Measurements from ENCODE around the gene GNB1. TPM values are rescaled to one million over a fixed set of nuclear protein-coding genes. Genes with fewer than 3 reads are reported as not detected.
"Not testable (repeated sequence)": the region's sequence is repeated elsewhere in the genome, so short reads cannot be mapped to it uniquely, and the experiment has no call there.

Gene GNB1
- total RNA-seq, 1 experiment from 2014 or later: 400 TPM

DNA sequence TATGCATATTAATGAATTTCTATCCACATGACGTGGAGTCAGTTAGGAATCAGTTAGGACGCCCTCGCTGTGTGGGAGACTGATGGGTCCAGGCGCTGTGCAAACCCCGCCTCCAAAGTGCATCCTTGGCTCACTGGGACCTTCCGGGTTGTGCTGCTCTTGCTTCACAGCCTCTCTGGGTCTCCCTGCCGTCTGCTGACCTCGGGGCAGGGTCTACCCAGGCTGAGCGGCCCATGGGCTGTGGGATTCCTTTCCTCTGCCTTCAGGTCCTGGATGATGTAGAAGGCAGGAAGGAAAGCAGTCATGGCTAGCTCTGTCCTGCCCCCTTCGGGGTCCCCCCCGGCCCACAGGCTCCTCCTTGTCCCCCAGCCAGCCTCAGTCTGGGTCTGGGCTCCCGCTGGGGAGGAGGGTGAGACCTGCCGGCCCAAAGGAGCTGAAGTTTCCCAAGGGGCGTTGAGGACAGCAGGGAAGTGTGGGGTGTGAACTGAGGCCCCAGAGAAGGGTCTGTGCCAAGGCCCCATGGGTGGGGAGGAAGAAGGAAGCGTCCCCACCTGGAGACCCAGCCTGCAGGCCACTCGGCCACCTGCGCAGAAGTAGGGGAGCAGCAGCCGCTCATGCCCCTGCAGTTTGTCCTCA is 142.1 kb downstream of the GNB1 start:
- Histone ChIP-seq H2BK12ac (ENCODE audit: insufficient read length, low read depth, low read length) (no peak overlapping the region), H3K18ac (ENCODE audit: insufficient read length, low read depth, low read length) (no peak overlapping the region), H3K23me2 (ENCODE audit: insufficient read length, low read depth, low read length, poor library complexity, severe bottlenecking) (no peaks in the 10 kb centered on the region), H3K79me1 (ENCODE audit: insufficient read depth, low read depth, low read length, poor library complexity, severe bottlenecking) (no peaks in the 10 kb centered on the region), H4K5ac (ENCODE audit: insufficient read length, low read depth, low read length) (no peak overlapping the region), H3K14ac (ENCODE audit: insufficient read depth, low read length) (no peak overlapping the region), H3K56ac (ENCODE audit: insufficient read length, low read depth, low read length) (no peak overlapping the region), H3K27ac (ENCODE audit: insufficient read length, low read depth, low read length) (no peak overlapping the region), H4K8ac (replicated peaks; ENCODE audit: insufficient read length, low read depth, low read length) (no peak overlapping the region), H2AFZ (ENCODE audit: low read length) (no peak overlapping the region), H3K4ac (ENCODE audit: low read depth, low read length) (no peak overlapping the region), H4K91ac (ENCODE audit: insufficient read length, low read depth, low read length) (no peak overlapping the region), H3T11ph (ENCODE audit: low read length) (no peak overlapping the region), H2BK5ac (ENCODE audit: insufficient read length, low read length) (no peak overlapping the region), H2BK120ac (ENCODE audit: low read depth, low read length, poor library complexity, severe bottlenecking) (no peak overlapping the region), H3K79me2 (ENCODE audit: insufficient read depth, low read length) (no peaks in the 10 kb centered on the region), H3K4me1 (ENCODE audit: insufficient read depth, low read length) (no peaks in the 10 kb centered on the region), H3K9me3 (ENCODE audit: control insufficient read depth, low read depth, low read length) (no peaks in the 10 kb centered on the region), H3K9ac (ENCODE audit: extremely low read depth, insufficient read length, low read length) (no peak overlapping the region), H3K23ac (ENCODE audit: insufficient read length, low read depth, low read length) (no peak overlapping the region), H2AK5ac (ENCODE audit: insufficient read length, low read length) (no peak overlapping the region), H2BK20ac (ENCODE audit: low read depth, low read length, poor library complexity, severe bottlenecking) (no peak overlapping the region), H3K27me3 (ENCODE audit: insufficient read depth, low read length) (no peaks in the 10 kb centered on the region), H3K4me2 (ENCODE audit: insufficient read depth, insufficient read length, low read length) (no peak overlapping the region), H2BK15ac (ENCODE audit: low read depth, low read length) (no peak overlapping the region), H4K20me1 (ENCODE audit: control insufficient read depth, insufficient read depth, insufficient read length) (no peaks in the 10 kb centered on the region)
- Mint-ChIP-seq H3K27me3 (ENCODE audit: low read depth) (no peaks in the 10 kb centered on the region), H3K36me3 (ENCODE audit: insufficient read depth in 1 of 3, low read depth in 3 of 3) (peaks cover 3 to 12% (median 8%) of the 10 kb centered on the region in 3 experiments; a peak in 6 of 7 replicates), H3K4me1 (peaks cover 4% of the 10 kb centered on the region in 2 experiments; a peak in 3 of 4 replicates), H3K4me3 (no peak overlapping the region), H3K9me3 (no peaks in the 10 kb centered on the region), H3K27ac (peak overlapping the region in 1 of 3 experiments; percentile 56; a peak in 1 of 7 replicates)
- no CpG with 5 or more reads among the region's 18 CpGs for WGBS (ENCODE audit: extremely low coverage, insufficient read length, low lambda C conversion rate)
- DNase-seq: no peak
- TF ChIP-seq, protein P1, sequence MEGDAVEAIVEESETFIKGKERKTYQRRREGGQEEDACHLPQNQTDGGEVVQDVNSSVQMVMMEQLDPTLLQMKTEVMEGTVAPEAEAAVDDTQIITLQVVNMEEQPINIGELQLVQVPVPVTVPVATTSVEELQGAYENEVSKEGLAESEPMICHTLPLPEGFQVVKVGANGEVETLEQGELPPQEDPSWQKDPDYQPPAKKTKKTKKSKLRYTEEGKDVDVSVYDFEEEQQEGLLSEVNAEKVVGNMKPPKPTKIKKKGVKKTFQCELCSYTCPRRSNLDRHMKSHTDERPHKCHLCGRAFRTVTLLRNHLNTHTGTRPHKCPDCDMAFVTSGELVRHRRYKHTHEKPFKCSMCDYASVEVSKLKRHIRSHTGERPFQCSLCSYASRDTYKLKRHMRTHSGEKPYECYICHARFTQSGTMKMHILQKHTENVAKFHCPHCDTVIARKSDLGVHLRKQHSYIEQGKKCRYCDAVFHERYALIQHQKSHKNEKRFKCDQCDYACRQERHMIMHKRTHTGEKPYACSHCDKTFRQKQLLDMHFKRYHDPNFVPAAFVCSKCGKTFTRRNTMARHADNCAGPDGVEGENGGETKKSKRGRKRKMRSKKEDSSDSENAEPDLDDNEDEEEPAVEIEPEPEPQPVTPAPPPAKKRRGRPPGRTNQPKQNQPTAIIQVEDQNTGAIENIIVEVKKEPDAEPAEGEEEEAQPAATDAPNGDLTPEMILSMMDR (conservative IDR thresholded peaks at IDR 0.05): no peak

- not testable (repeated sequence) for H4K91ac ChIP-seq (ENCODE audit: insufficient read length, low read depth, low read length); H4K5ac ChIP-seq (ENCODE audit: insufficient read length, low read depth, low read length); H2BK20ac ChIP-seq (ENCODE audit: low read depth, low read length, poor library complexity, severe bottlenecking); H3K27ac Mint-ChIP-seq; H3K27me3 ChIP-seq (ENCODE audit: insufficient read depth, low read length); H2BK15ac ChIP-seq (ENCODE audit: low read depth, low read length); H4K8ac ChIP-seq (replicated peaks; ENCODE audit: insufficient read length, low read depth, low read length); DNase-seq; H3K23ac ChIP-seq (ENCODE audit: insufficient read length, low read depth, low read length); H3K56ac ChIP-seq (ENCODE audit: insufficient read length, low read depth, low read length); H3K9ac ChIP-seq (ENCODE audit: extremely low read depth, insufficient read length, low read length); H3K4me2 ChIP-seq (ENCODE audit: insufficient read depth, insufficient read length, low read length); H3K4me1 Mint-ChIP-seq; H3K9me3 ChIP-seq (ENCODE audit: control insufficient read depth, low read depth, low read length); H3K79me1 ChIP-seq (ENCODE audit: insufficient read depth, low read depth, low read length, poor library complexity, severe bottlenecking); H2AK5ac ChIP-seq (ENCODE audit: insufficient read length, low read length); H3K79me2 ChIP-seq (ENCODE audit: insufficient read depth, low read length); H4K20me1 ChIP-seq (ENCODE audit: control insufficient read depth, insufficient read depth, insufficient read length); H2BK120ac ChIP-seq (ENCODE audit: low read depth, low read length, poor library complexity, severe bottlenecking); H3K27ac ChIP-seq (ENCODE audit: insufficient read length, low read depth, low read length); H3K9me3 Mint-ChIP-seq; H2AFZ ChIP-seq (ENCODE audit: low read length); H3K4ac ChIP-seq (ENCODE audit: low read depth, low read length); H3K23me2 ChIP-seq (ENCODE audit: insufficient read length, low read depth, low read length, poor library complexity, severe bottlenecking); H2BK12ac ChIP-seq (ENCODE audit: insufficient read length, low read depth, low read length); H2BK5ac ChIP-seq (ENCODE audit: insufficient read length, low read length); H3K4me1 ChIP-seq (ENCODE audit: insufficient read depth, low read length); H3K27me3 Mint-ChIP-seq (ENCODE audit: low read depth); H3T11ph ChIP-seq (ENCODE audit: low read length); H3K18ac ChIP-seq (ENCODE audit: insufficient read length, low read depth, low read length); H3K14ac ChIP-seq (ENCODE audit: insufficient read depth, low read length)
- H3K36me3 Mint-ChIP-seq (ENCODE audit: insufficient read depth in 1 of 3, low read depth in 3 of 3): peaks cover 3 to 12% (median 10%) of the 10 kb centered on the region in 3 experiments; a peak in 6 of 7 replicates
- peak overlapping the region in 1 of 2 experiments; percentile 64; a peak in 2 of 5 replicates for H3K4me3 Mint-ChIP-seq
- no CpG with 5 or more reads among the region's 35 CpGs for WGBS (ENCODE audit: extremely low coverage, insufficient read length, low lambda C conversion rate)
Observed at GRCh38 chr1:1746566-1746909, 144.3 kb downstream of the GNB1 start.

Data from H9 (cell line).